ENCODE results near the gene CTXND1.

CTXND1 gene

DNA sequence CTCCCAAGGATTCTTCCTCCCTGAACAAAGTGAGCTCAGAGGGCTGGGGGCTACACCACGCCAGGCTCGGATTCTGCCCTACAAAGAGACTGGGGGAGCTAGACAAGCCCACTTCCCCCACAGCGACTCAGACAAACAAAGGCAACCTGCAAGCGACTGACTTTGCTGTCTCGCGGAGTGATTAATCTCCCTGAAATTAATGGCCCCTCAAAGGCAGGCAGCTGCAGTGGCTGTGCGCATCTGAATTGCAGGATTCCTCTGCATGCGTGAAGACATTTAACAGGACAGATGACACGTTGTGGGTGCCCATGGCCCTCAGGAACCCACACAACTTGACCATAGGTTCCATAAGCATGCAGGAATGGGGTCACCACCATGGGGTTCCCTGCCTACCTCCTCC, 18.4 kb downstream of the CTXND1 start:
- no peak overlapping the region for H2BK120ac ChIP-seq (ENCODE audit: low read depth, low read length)
- H3K9ac ChIP-seq (ENCODE audit: low read length) = no peak overlapping the region
- H3K23ac ChIP-seq (ENCODE audit: low read length) = no peak overlapping the region
- no peak overlapping the region for H2BK5ac ChIP-seq (ENCODE audit: low read length)
- H3K56ac ChIP-seq (ENCODE audit: low read length) = no peak overlapping the region
- H3K4me3 ChIP-seq (ENCODE audit: low read length) = no peak overlapping the region
- no peaks in the 10 kb centered on the region for H3K79me2 ChIP-seq (ENCODE audit: control insufficient read depth, insufficient read depth, low read length)
- H2BK15ac ChIP-seq (replicated peaks; ENCODE audit: low read depth) = no peak overlapping the region
- H3K18ac ChIP-seq (ENCODE audit: low read length) = no peak overlapping the region
- no peaks in the 10 kb centered on the region for H3K79me1 ChIP-seq (ENCODE audit: low read length)
- no peak for DNase-seq
- no peak overlapping the region for H3K4me2 ChIP-seq (ENCODE audit: low read length)
- no peaks in the 10 kb centered on the region for H3K4me1 ChIP-seq (ENCODE audit: control insufficient read depth, low read depth, low read length)
- WGBS (ENCODE audit: extremely low coverage, insufficient coverage, low lambda C conversion rate) = no CpG with 5 or more reads among the region's 9 CpGs
- no peak overlapping the region for H2AK5ac ChIP-seq (ENCODE audit: low read length)
- H3K36me3 ChIP-seq (ENCODE audit: control insufficient read depth, insufficient read depth, low read length) = no peaks in the 10 kb centered on the region
- no peak overlapping the region for H3K4ac ChIP-seq (ENCODE audit: low read depth, low read length)
- no peak overlapping the region for H3K27ac ChIP-seq (ENCODE audit: low read depth, low read length)
- no peaks in the 10 kb centered on the region for H3K27me3 ChIP-seq (ENCODE audit: insufficient read depth, low read length, poor library complexity)
- no peak overlapping the region for H4K8ac ChIP-seq (ENCODE audit: low read depth, low read length)
- no peak overlapping the region for H4K5ac ChIP-seq (ENCODE audit: low read length)

DNA sequence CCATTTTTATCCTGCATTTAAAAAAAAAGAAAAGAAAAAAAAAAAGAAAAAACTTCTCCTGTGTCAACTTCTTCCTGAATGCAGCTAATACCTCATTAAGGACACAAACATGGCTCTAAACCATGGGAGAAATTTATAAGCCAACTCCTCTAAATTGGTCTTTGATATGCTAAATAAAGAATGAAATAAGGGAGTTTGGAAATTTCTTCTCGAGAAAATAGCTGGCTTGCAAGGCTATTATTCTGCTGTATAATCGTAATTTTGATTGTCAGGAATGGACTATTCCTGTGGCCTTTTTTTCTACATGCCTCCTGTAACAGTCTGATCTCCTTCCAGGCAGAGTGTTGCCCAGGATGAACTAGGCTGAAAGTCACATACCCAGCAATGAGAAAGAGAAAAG, 20.6 kb downstream of the CTXND1 start:
- no peak overlapping the region for H2AK5ac ChIP-seq (ENCODE audit: low read length)
- no peaks in the 10 kb centered on the region for H3K36me3 ChIP-seq (ENCODE audit: control insufficient read depth, insufficient read depth, low read length)
- H3K4me2 ChIP-seq (ENCODE audit: low read length) = no peak overlapping the region
- H3K27ac ChIP-seq (ENCODE audit: low read depth, low read length) = no peak overlapping the region
- H2BK5ac ChIP-seq (ENCODE audit: low read length) = no peak overlapping the region
- H3K27me3 ChIP-seq (ENCODE audit: insufficient read depth, low read length, poor library complexity) = no peaks in the 10 kb centered on the region
- DNase-seq = no peak
- H3K4me1 ChIP-seq (ENCODE audit: control insufficient read depth, low read depth, low read length) = no peaks in the 10 kb centered on the region
- H4K5ac ChIP-seq (ENCODE audit: low read length) = no peak overlapping the region
- no peaks in the 10 kb centered on the region for H3K79me2 ChIP-seq (ENCODE audit: control insufficient read depth, insufficient read depth, low read length)
- H3K4me3 ChIP-seq (ENCODE audit: low read length) = no peak overlapping the region
- no peak overlapping the region for H3K4ac ChIP-seq (ENCODE audit: low read depth, low read length)
- H3K79me1 ChIP-seq (ENCODE audit: low read length) = no peaks in the 10 kb centered on the region
- H3K18ac ChIP-seq (ENCODE audit: low read length) = no peak overlapping the region
- H3K23ac ChIP-seq (ENCODE audit: low read length) = no peak overlapping the region
- WGBS (ENCODE audit: extremely low coverage, insufficient coverage, low lambda C conversion rate) = no CpG with 5 or more reads among the region's 2 CpGs
- no peak overlapping the region for H3K9ac ChIP-seq (ENCODE audit: low read length)
- no peak overlapping the region for H2BK15ac ChIP-seq (replicated peaks; ENCODE audit: low read depth)
- no peak overlapping the region for H3K56ac ChIP-seq (ENCODE audit: low read length)
- H2BK120ac ChIP-seq (ENCODE audit: low read depth, low read length) = no peak overlapping the region
- H4K8ac ChIP-seq (ENCODE audit: low read depth, low read length) = no peak overlapping the region

DNA sequence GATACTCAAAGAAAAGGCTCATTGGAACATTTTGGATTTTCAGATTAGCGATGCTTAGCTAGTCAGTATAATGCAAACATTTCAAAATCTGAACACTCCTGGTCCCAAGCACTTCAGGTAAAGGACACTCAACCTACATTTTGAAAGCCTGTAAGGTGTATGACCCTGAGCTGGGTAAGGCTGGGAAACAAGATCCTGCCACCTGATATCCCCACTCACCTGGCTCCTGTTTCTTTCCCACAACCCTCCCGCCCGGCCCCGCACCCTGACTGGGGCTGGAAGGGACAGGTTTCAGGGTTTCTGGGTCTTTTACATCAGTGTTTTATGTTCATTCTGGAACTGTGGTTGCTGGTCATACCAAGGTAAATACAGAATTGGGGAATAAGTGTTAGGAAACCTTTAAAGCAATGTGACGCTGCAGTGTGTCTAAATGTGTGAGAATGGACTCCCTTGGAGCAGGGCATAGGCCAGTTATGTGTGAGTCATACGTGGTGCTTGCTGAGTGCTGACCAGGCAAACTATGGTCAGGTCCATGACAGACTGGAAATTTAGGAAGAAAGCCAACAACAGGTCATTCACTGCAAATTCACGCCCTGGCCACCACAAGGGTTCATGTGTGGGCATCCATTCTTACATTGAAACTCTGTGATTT, 22.9 kb downstream of the CTXND1 start:
- Histone ChIP-seq H3K4me2 (ENCODE audit: low read length) (no peak overlapping the region), H4K5ac (ENCODE audit: low read length) (no peak overlapping the region), H2BK5ac (ENCODE audit: low read length) (no peak overlapping the region), H3K27me3 (ENCODE audit: insufficient read depth, low read length, poor library complexity) (no peaks in the 10 kb centered on the region), H2BK120ac (ENCODE audit: low read depth, low read length) (no peak overlapping the region), H3K4me1 (ENCODE audit: control insufficient read depth, low read depth, low read length) (no peaks in the 10 kb centered on the region), H4K8ac (ENCODE audit: low read depth, low read length) (no peak overlapping the region), H3K9ac (ENCODE audit: low read length) (no peak overlapping the region), H3K27ac (ENCODE audit: low read depth, low read length) (no peak overlapping the region), H3K56ac (ENCODE audit: low read length) (no peak overlapping the region), H3K23ac (ENCODE audit: low read length) (no peak overlapping the region), H3K79me1 (ENCODE audit: low read length) (no peaks in the 10 kb centered on the region), H2BK15ac (replicated peaks; ENCODE audit: low read depth) (no peak overlapping the region), H3K4me3 (ENCODE audit: low read length) (no peak overlapping the region), H3K79me2 (ENCODE audit: control insufficient read depth, insufficient read depth, low read length) (no peaks in the 10 kb centered on the region), H3K36me3 (ENCODE audit: control insufficient read depth, insufficient read depth, low read length) (no peaks in the 10 kb centered on the region), H2AK5ac (ENCODE audit: low read length) (no peak overlapping the region), H3K4ac (ENCODE audit: low read depth, low read length) (no peak overlapping the region), H3K18ac (ENCODE audit: low read length) (no peak overlapping the region)
- no peak for DNase-seq
- no CpG with 5 or more reads among the region's 7 CpGs for WGBS (ENCODE audit: extremely low coverage, insufficient coverage, low lambda C conversion rate)

DNA sequence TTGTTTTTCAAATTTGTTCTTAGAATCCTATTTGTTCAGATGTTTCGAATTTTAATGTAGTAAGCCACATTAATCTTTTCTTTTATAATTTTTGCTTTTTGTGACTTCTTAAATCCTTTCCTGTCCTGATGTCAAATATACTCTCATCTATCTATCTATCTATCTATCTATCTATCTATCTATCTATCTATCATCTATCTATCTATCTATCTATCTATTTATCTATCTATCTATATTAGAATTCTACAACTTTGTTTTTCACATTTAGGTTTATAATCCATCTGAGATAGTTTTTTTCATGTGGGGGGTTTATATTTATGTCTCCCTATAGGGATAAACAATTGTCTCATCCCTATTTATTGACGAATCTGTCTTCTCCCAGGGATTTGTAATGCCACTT, 32.1 kb downstream of the CTXND1 start:
- WGBS (ENCODE audit: extremely low coverage, insufficient coverage, low lambda C conversion rate) = no CpG with 5 or more reads among the region's 2 CpGs
- no peaks in the 10 kb centered on the region for H3K79me2 ChIP-seq (ENCODE audit: control insufficient read depth, insufficient read depth, low read length)

DNA sequence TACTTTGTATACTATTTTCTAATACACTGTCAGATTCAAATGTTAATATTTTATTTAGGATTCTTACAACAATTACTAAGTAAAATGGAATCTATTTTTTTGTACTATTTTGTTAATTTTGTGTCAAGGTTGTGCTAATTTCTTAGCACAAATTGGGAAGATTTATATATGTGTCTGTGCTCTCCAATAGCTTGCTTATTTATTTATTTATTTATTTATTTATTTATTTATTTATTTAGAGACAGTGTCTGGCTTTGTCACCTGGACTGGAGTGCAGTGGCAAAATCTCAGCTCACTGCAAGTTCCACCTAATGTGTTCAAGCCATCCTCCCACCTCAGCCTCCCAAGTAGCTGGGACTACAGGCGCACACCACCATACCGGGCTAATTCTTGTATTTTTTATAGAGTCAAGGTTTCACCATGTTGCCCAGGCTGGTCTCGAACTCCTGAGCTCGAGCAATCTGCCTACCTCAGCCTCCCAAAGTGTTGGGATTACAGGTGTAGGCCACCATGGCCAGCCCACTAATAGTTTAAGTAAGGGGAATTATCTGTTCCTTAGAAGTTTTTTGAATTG, 34.6 kb downstream of the CTXND1 start:
- Histone ChIP-seq H2BK15ac (replicated peaks; ENCODE audit: low read depth) (no peak overlapping the region), H3K9ac (ENCODE audit: low read length) (no peak overlapping the region), H3K23ac (ENCODE audit: low read length) (no peak overlapping the region), H3K79me1 (ENCODE audit: low read length) (no peaks in the 10 kb centered on the region), H3K27me3 (ENCODE audit: insufficient read depth, low read length, poor library complexity) (no peaks in the 10 kb centered on the region), H3K18ac (ENCODE audit: low read length) (no peak overlapping the region), H3K4me2 (ENCODE audit: low read length) (no peak overlapping the region), H3K4ac (ENCODE audit: low read depth, low read length) (no peak overlapping the region), H3K4me3 (ENCODE audit: low read length) (no peak overlapping the region), H4K8ac (ENCODE audit: low read depth, low read length) (no peak overlapping the region), H2BK120ac (ENCODE audit: low read depth, low read length) (no peak overlapping the region), H3K79me2 (ENCODE audit: control insufficient read depth, insufficient read depth, low read length) (no peaks in the 10 kb centered on the region), H2BK5ac (ENCODE audit: low read length) (no peak overlapping the region), H3K56ac (ENCODE audit: low read length) (no peak overlapping the region), H4K5ac (ENCODE audit: low read length) (no peak overlapping the region), H3K4me1 (ENCODE audit: control insufficient read depth, low read depth, low read length) (no peaks in the 10 kb centered on the region), H3K27ac (ENCODE audit: low read depth, low read length) (no peak overlapping the region), H3K36me3 (ENCODE audit: control insufficient read depth, insufficient read depth, low read length) (no peaks in the 10 kb centered on the region), H2AK5ac (ENCODE audit: low read length) (no peak overlapping the region)
- no peak for DNase-seq
- WGBS (ENCODE audit: extremely low coverage, insufficient coverage, low lambda C conversion rate) = no CpG with 5 or more reads among the region's 4 CpGs

More for the DNA sequence above, 32.1 kb downstream of the CTXND1 start:
- H3K79me1 ChIP-seq (ENCODE audit: low read length) = no peaks in the 10 kb centered on the region
- H3K4me3 ChIP-seq (ENCODE audit: low read length) = no peak overlapping the region
- no peaks in the 10 kb centered on the region for H3K36me3 ChIP-seq (ENCODE audit: control insufficient read depth, insufficient read depth, low read length)
- no peaks in the 10 kb centered on the region for H3K4me1 ChIP-seq (ENCODE audit: control insufficient read depth, low read depth, low read length)
- H2AK5ac ChIP-seq (ENCODE audit: low read length) = no peak overlapping the region
- no peak overlapping the region for H4K5ac ChIP-seq (ENCODE audit: low read length)
- no peak overlapping the region for H4K8ac ChIP-seq (ENCODE audit: low read depth, low read length)
- H3K27ac ChIP-seq (ENCODE audit: low read depth, low read length) = no peak overlapping the region
- H3K4ac ChIP-seq (ENCODE audit: low read depth, low read length) = no peak overlapping the region
- H3K9ac ChIP-seq (ENCODE audit: low read length) = no peak overlapping the region
- H3K27me3 ChIP-seq (ENCODE audit: insufficient read depth, low read length, poor library complexity) = no peaks in the 10 kb centered on the region
- no peak for DNase-seq
- no peak overlapping the region for H2BK120ac ChIP-seq (ENCODE audit: low read depth, low read length)
- no peak overlapping the region for H3K18ac ChIP-seq (ENCODE audit: low read length)
- H3K56ac ChIP-seq (ENCODE audit: low read length) = no peak overlapping the region
- H3K23ac ChIP-seq (ENCODE audit: low read length) = no peak overlapping the region
- H2BK15ac ChIP-seq (replicated peaks; ENCODE audit: low read depth) = no peak overlapping the region
- no peak overlapping the region for H3K4me2 ChIP-seq (ENCODE audit: low read length)
- H2BK5ac ChIP-seq (ENCODE audit: low read length) = no peak overlapping the region

- Histone ChIP-seq H3K27ac (ENCODE audit: low read depth, low read length) (no peak overlapping the region), H3K4me3 (ENCODE audit: low read length) (no peak overlapping the region), H2BK5ac (ENCODE audit: low read length) (no peak overlapping the region), H2BK120ac (ENCODE audit: low read depth, low read length) (no peak overlapping the region), H4K8ac (ENCODE audit: low read depth, low read length) (no peak overlapping the region), H3K4ac (ENCODE audit: low read depth, low read length) (no peak overlapping the region), H3K9ac (ENCODE audit: low read length) (no peak overlapping the region), H3K4me2 (ENCODE audit: low read length) (no peak overlapping the region), H2BK15ac (replicated peaks; ENCODE audit: low read depth) (no peak overlapping the region), H3K18ac (ENCODE audit: low read length) (no peak overlapping the region), H3K36me3 (ENCODE audit: control insufficient read depth, insufficient read depth, low read length) (no peaks in the 10 kb centered on the region), H3K4me1 (ENCODE audit: control insufficient read depth, low read depth, low read length) (no peaks in the 10 kb centered on the region), H3K23ac (ENCODE audit: low read length) (no peak overlapping the region), H3K79me2 (ENCODE audit: control insufficient read depth, insufficient read depth, low read length) (no peaks in the 10 kb centered on the region), H4K5ac (ENCODE audit: low read length) (no peak overlapping the region), H3K27me3 (ENCODE audit: insufficient read depth, low read length, poor library complexity) (no peaks in the 10 kb centered on the region), H3K56ac (ENCODE audit: low read length) (no peak overlapping the region), H2AK5ac (ENCODE audit: low read length) (no peak overlapping the region), H3K79me1 (ENCODE audit: low read length) (no peaks in the 10 kb centered on the region)
- WGBS (ENCODE audit: extremely low coverage, insufficient coverage, low lambda C conversion rate) = no CpG with 5 or more reads among the region's 1 CpG
- no peak for DNase-seq
These were observed 35.1 kb downstream of the CTXND1 start for GRCh38 chr15:80216911-80217310.

Measured in mesendoderm (in vitro differentiated cells).